NCI-H1436 treated with DMSO at 0.1 percent for 48 hours (cell line): ENCODE measurements around the gene GCSH.

Experiments used
- DNase-seq: peaks from one replicate; lab custom pipeline; 2025; lab: John Stamatoyannopoulos, UW

GCSH gene

DNA sequence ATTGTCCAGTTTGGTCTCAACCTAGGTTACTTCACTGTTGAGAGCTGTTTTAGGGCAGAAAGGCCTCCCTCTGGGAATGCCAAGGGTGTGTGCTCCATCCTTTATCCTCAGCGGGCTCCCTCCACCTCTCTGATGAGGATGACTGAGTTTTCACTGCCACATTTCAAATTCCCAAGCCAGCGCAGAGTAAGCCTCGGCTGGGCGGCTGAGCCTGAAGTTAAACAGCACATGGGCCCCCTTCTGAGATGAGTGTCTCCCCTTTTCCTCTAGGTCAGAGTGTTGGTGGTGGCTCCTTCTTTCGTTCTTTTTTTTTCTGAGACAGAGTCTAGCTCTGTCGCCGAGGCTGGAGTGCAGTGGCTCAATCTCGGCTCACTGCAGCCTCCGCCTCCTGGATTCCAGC lies 5.5 kb upstream of the GCSH start:
- no peak for DNase-seq

DNA sequence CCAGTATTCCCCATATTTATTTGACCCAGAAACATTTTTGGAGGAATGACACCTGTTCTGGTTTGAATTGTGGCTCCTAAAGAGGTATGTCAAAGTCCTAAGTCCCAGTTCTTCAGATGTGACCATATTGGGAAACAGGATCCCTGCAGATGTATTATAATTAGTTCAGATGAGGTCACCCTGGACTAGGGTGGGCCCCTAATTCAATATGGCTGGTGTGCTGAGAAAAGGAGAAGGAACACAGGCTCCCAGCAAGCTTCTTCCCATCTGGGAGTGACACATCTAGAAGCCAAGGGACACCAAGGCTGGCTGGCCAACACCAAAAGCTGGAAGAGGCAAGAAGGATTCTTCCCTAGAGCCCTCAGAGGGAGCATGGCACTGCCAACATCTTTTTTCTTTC lies 3.8 kb upstream of the GCSH start:
- no peak for DNase-seq

DNA sequence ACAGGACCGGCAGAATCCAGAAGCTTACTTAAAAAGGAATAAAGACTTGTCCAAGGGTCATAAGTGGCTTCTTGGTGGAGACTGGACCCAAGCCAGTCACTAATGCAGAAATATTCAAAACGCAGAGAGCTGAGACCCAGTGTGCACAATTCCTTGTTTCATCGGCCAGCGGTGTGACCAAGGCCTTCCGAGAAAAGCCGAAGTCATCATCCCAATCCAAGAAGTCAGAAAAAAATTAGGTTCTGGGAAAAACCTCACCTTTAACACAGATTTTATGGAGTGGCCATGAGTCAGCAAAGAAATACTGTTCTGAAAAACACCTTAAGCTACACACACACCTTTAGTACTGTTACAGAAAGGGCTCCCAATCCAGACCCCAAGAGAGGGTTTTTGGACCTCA lies 1.0 kb upstream of the GCSH start:
- no peak for DNase-seq

DNA sequence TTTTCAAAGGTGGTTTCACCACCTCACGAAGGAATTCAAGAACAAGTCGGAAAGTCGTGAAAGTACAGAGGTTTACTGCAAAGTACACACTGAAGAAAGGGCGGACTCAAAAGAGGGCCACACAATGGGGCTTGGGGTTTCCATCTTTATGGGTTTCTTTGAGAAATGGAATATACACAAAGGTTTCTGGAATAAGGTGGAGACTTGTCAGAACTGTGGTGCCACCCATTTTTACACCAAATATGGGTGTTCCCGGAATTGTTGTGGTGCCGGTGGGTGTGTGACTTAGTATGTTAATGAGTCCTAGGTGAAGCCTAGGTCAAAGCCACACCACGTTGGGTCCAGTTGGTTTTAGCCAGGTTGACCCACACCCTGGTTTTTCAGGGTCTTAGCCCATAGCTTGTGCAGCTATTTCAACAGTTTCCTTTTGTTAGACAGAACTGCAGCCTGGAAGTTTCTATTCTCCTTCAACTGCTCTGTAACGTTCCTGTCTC lies 567 bp upstream of the GCSH start:
- DNase-seq: no peak

DNA sequence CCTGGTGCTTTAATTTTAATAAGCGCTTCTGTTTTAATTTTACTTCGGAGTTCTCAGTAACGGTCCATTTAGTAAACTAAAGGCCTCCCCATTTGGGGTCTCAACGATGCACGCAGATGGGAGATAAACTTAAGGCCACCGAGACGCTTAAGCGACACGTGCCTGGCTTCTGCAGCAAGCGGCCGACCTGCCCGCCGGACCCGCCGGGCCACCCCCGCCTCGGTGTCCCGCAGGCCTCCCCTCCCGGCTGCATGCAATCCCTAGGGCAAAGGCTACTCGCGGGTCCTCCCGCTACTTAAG lies 592 bp downstream of the GCSH start:
- DNase-seq: no peak

DNA sequence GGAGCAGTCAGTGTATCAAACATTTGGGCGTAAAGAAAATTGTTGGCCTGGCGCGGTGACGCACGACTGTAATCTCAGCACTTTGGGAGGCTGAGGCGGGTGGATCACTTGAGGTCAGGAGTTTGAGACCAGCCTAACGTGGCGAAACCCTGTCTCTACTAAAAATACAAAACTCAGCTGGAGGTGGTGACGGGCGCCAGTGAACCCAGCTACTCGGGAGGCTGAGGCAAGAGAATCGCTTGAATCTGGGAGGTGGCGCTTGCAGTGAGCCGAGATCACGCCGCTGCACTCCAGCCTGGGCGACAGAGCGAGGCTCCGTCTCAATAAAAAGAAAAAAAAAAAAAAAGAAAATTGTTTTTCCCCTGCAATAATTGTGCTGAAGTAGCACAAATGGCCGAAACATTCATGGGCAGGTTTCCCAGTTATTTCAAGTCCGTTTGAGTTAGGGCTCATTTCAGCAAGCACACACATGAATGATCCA lies 1.4 kb downstream of the GCSH start:
- no peak for DNase-seq

DNA sequence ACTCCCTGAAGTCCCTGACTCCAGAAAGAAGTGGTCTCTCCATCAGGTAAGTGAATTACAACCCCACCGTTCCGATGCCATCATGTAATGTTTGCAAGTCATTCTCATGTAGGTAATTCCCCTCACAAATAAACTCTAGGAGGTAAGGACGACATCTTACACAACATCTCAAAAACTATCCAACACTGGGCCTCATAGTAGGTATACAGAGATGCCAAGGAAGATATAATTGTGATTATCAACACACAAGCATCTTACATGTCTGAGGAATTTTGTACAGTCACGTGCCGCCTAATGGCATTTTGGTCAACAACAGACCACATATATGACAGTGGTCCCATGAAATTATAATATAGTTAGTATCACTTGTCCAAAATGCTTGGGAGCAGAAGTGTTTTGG lies 7.4 kb downstream of the GCSH start:
- no peak for DNase-seq

DNA sequence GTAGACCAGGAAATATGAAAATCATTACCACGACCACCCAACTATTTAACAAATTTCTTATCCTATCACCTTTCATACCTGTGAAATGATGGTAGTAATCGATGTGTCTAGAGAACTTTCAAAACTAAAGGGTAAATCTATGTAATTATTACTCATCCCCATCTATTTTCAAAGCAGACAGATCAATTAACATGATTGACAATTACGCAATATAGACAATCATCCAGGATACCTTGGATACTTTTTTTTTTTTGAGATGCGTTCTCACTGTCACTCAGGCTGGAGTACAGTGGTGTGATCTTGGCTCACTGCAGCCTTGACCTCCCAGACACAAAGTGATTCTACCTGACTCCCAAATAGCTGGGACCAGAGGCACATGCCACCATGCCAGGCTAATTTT lies 15.2 kb downstream of the GCSH start:
- no peak for DNase-seq

DNA sequence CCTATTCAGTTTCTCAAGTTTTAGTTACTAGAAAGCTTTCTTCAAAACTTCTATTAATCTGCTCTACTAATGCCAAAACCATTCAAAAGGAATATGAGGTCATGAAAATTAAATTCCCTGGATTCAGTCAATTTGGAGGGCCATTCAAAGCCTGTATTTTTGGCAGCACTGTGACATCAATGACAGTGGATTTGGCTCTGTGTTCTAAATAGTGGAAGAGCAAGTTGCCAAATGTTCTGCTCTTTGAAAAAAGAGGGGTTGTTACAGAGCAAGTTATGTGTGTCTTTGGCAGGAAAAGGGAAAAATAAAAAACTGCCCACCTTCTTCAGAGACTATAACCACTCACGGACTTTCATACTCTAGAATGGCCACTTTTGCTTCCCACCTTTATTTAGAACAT lies 16.0 kb downstream of the GCSH start:
- no peak for DNase-seq

DNA sequence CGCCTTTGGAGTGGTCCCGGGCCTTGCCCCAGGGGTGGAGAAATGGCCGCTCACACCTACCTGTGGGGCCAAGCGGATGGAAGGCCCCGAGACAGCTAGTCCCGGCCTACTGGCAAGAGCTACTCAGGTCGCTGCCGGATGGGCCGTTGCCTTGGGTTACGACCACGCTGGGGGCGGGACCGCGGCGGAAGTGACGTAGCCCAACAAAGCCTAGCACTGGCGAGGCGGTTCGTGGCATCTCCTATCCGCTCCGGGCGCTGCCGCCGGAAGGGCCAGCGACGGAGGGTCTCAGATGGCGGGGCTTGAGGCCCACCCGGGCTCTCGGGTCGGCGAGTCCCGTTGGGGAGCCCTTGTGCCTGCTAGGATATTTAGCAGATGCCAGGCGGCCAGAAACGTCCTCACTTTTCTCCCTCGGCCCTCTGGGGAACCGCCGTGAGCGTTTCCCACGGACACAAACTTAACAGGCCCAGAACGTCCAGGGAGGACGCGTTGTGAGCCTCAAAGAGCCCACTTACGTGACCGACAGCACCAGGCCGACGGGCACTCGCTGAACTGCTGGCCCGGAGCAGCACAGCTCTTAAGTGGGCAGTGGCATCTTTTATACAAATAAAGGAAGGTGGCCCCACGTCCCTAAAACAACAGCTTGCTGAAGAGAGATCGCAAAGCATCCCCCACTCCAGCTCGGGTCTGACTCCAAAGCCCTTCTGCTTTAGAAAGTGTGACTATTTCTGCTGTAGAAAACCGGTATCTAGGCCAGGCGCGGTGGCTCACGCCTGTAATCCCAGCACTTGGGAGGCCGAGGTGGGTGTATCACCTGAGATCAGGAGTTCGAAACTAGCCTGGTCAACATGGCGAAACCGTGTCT lies 18.9 kb downstream of the GCSH start, which contains the start of gene C16orf46:
Gene C16orf46 (minus strand): TSS at position 163 of the 865 bp plus-strand sequence. CDS start 13,283 bp downstream, outside the sequence.
- DNase-seq: peak; percentile 83

DNA sequence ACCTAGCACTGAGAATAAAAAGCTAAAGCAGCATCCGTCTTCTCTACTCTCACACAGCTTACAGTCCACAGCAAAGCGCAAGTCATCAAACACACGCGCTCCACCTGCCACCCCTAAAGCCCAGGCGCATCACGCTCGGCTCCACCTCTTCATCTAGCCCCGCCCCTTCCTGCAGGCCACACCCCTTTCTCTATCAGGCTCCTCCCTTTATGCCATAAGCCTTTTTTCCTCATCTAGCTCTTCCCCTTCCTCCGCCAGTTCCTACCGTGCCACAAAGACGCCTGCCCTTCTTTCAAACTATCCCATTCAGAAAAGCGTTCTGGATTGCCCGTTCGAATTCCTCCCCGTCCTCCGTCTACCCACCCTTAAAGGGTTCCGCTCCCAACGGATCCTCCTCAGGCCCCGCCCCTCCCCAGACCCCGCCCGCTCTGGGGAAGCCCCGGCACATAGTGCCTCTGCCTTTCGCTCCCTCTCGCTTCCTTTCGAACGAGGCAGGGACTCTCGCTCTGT lies 19.6 kb downstream of the GCSH start:
- DNase-seq: peak; percentile 47

DNA sequence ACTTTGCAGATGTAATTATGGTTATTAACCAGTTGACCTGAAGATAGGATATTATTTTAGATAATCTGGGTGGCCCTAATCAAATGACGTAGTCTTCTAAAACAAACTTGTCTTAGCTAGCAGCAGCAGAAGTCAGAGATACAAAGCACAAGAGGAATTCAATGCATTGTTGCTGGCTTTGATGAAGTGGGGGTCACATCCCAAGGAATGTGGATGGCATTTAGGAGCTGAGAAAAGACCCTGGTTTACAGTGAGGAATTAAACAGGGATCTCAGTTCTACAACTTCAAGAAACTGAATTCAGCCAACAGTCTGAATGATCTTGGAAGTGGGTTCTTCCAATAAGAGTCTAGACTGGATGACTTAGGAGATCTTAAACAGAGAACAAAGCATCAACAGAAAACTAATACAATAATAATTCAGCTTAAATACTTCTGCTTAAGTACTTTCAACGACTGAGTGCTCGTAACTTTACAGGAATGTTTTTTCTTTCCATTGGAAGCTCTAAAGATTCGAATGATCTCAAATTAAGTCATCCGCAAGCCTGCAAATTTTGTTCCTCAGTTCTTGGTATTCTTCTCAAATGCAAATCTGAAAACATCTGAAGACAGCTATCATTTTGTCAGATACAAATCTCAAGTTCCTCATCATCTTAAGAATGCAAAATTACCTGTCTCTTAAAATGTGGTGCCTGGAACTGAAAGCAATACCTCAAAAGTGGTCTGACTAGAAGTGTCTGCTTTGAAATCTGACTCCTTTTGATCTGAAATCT lies 22.4 kb downstream of the GCSH start:
- DNase-seq: no peak

DNA sequence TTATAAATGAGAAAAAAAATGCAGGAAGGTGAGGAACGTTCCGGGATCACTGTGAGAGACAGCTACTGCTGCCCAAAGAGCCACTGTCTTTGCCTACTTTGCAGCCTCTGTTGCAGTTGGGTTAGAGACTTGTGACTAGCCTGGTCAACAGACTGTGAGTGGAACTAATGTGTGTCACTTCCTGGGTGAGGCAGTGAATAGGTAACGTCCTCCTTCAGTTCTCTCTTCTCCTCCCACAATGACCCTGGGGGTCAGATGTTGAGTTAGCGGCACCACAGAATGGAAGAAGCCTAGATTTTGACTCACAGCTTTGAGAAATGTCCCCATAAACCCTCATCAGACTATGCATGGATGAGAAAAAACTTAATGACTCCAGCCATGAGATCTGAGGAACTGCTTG lies 24.4 kb downstream of the GCSH start:
- DNase-seq: no peak

DNA sequence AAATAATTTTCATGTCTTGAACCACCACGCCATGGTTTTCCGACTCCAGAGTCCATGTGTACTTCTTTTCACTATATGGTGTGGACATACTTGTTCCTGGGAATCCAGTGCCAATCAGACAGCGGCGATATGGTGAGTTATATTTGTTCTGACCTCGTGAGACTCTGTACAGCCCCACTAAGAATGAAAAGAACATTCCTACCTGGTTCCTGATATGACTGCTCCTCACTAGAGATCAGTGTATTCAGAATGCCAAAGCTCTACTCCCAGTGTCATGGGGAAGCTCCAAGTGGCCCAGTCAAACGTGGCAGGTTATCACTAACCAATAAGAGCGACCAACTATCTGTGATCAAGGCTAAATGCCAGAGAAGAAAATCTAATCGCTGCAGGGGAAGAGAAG lies 25.2 kb downstream of the GCSH start:
- no peak for DNase-seq

DNA sequence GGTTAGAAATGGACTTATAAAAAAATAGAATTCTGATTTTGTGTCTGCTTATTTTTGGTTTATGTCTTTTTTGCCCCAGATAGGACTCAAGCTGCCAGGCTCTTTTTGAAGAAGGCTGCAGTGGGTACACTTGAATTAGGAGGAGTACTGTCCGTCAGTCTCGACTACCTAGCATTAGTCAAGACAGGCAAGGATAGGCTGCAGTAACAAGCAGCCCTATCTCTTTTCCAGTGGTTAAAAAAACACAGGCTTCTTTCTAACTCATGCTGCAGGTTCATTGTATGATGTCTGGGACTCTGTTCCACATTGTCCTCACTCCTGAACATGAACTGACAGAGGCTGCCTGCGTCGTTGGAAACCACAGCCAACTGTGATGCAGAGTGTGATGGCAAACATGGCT lies 27.1 kb downstream of the GCSH start:
- no peak for DNase-seq

DNA sequence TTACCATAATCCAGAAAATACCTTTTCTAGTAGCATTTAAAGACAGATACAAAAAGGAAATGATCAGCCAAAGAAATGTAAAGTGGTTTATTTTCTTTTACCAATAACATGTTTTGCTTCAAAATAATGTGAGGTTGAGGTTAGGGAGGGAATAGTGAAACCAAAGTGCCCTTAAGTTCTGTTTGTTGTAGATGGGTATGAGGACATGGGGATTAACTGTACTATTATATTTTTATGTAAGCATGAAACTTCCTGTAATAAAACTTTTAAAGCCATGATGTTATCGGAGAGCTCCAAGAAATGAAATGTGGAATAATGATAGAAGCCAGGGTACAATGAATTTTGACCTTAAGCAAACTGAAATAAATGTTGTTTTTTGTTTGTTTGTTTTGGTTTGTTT lies 29.0 kb downstream of the GCSH start:
- no peak for DNase-seq

DNA sequence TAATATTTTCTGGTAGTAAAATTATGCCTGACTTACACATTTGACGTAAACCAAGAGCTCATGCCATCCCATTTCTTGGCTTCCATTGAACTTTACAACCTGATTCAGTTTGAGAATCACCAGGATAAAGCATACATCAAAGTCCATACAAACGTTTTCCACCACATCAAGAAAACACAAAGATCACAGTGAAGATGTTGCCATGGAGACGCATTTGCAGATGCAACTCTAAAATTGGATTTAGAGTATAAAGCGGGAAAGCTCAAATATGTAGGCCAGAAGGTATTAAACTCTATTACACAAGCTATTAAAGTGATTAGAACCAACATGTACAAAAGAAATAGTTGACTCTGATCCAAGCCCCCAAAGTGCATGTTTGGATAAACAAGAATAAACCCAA lies 29.5 kb downstream of the GCSH start:
- DNase-seq: no peak

DNA sequence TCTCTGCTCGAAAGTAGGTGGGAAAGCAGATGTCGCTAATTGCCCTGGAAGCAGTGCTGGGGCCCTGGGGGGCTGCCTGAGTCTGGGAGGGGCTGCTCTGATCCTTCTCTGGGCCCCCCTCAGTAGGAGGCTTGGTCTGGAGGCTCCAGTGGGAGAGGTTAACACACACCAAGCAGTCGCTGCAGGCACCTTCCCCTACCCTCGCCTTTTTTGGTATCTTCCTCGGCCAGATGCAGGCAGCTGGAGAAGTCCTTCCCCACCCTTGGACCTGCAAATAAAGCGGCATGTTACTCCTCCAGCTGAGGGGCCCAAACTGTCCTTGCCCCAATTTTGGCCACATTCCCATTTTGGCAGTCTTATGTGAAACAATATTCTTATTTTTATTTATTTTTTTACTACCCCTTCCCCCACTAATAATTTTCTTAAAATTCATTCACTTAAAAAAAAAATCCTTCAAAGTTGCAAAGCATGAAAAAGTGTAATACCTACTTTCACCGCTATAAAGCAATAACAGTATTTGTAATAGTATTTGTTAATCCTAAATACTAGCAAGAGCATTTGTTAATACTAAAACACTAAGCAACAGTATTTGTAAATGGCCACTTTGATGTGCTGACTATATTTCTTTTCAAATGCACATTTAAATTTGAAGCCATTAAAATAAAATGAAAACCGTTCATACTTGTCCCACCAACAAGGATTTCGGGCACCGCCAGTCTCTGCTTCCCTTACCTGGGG lies 34.2 kb downstream of the GCSH start:
- DNase-seq: no peak

DNA sequence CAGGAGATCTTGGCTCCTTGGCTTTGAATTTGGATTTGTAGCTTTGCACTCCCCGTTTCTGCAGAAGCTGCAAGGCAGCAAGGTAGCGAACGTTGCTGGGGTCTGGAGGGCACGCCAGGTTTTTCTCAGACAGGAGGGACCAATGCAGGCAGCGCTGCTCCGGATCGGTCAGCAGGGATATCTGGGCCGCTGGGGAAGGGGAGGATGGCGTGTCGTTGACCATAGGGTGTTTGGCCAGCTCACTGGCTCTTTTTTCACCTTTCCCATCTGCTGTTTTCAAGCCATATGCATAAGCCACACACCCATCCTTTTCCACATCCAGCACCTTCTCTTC lies 34.9 kb downstream of the GCSH start:
- DNase-seq: no peak

DNA sequence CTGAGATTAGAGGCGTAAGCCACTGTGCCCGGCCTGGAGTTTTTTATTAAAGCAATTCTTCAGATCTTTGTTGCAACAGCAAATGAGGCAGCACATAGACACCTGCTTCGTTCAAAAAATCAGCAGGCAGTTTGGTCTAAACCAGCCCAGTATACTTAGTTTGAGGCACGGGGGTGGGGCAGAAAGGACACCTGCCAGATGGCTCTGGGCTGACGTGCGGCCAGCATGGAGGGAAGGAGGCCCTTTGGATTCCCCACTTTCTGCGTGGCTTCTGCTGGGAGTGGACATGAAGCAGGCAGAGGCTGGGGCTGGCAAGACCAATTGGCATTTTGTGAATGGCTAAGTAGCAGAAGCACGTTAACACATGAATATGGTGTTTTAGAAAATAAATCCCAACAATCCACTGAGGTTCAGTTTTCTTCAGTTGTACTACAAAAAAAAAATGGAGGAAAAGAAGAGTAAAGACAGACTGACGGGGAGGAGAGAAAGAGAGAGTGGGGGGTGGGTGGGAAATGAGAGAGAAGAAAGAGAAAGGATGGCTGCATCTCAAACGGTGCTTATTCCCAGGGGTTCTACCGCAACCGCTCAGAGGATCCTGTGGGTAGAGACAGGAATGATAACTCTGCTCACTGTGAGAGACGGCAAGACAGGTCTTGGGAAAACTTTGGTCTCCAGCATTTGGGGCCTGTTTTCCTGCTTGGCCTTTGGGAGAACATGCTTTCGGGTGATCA lies 35.5 kb downstream of the GCSH start:
- no peak for DNase-seq

DNA sequence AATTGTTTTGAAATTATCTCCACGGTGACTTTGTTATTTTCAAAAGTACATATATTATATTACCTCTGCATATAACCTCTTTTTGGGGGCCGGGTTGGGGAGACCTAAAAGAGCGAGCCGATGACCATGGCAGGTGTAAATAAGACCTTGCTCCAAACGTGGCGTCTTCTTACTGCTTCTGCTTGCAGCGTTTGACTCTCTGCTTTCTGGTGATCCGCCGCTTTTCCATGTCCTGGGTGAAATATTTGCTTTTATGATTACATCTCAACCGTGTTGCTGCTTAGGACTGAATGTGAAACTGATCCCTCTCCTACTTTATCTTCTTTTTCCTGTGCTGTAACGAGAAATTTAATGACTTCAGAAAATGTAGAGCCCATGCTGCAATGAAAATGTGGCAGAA lies 42.4 kb downstream of the GCSH start:
- DNase-seq: no peak

DNA sequence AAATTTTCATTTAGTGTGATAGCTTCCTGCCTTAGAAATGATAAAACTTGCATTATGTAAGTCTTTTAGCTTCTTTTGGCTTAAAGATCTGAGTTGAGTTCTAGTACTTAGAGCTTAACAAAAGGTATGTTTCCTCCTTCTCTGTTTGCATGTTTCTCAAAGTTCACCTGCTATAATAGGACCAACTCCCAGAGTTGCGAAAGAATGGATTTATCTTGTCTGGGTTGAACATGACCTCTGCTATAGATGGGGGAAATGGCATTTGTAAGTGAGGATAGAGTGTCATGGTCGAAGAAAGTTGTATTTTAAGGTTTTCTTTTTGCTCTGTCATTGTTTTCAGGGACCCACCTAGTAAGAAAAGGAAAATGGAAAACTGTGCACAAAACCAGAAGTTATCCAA lies 53.4 kb downstream of the GCSH start:
- no peak for DNase-seq
